Fibroblast of skin of left biceps (primary cell): Measurements from ENCODE around the gene PPP6R2.
"Not testable (repeated sequence)": the region's sequence is repeated elsewhere in the genome, so short reads cannot be mapped to it uniquely, and the experiment has no call there.

ENCODE experiments used
- DNase-seq, 2 experiments: peaks; one replicate each; pipeline ENCODE4 v3.0.0-alpha.2; 2013; ENCODE audit warnings: low read depth in 2 of 2

PPP6R2 gene

GRCh38 chr22:50399751-50400331, 56.7 kb downstream of the PPP6R2 start:
- DNase-seq, result no peak

DNA sequence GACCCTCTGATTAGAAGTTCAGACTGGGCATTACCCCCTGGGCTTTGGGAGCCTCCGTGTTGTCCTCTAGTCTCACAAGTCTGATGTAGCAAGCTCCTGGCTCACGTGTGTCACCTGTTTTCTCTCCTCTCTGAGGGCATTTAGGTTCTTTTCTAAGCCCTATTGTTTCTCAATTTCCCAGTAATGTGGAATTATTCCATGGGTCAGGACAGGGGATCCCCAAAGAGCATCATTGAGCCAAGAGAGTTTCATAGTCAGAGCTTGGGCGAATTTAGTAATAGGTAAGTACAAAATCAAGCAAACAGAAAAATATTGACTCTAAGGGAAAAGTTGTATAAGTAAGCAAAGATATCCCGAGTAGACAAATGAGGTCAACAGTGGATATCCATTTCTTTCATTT, 57.3 kb downstream of the PPP6R2 start:
- no peak for DNase-seq

GRCh38 chr22:50400931-50401330, 57.8 kb downstream of the PPP6R2 start:
- no peak for DNase-seq

- no peak for DNase-seq
Measured at GRCh38 chr22:50401907-50402306, 58.8 kb downstream of the PPP6R2 start.

GRCh38 chr22:50403701-50404101, 60.6 kb downstream of the PPP6R2 start:
- DNase-seq, result no peak

DNA sequence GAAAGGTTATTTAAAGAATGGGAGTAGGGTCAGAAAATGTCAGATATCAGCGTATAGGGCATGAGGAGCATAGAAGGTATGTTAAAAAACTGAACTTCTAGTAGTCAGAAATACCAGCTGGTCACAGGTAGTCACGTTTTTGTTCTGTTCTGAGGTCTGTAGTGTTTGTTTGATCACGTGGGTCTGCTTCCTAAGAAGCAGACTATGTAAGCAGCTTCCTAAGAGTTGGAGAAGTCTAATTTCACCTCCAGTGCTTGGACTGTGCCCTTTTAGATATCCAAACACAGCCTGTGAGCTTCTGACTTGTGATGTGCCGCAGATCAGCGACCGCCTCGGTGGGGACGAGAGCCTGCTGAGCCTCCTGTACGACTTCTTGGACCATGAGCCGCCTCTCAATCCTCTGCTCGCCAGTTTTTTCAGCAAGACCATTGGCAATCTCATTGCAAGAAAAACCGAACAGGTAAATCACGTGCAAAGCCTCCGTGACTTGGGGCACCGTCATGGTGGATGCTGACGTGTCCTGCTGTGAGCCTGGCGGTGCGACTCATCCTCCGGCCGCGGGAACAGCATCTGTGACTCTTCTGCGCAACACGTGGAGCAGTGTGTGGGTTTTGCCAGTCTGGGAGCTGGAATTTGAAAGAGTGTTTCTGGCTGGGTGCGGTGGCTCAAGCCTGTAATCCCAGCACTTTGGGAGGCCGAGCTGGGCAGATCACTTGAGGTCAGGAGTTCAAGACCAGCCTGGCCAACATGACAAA, 63.5 kb downstream of the PPP6R2 start:
- no peak for DNase-seq

DNA sequence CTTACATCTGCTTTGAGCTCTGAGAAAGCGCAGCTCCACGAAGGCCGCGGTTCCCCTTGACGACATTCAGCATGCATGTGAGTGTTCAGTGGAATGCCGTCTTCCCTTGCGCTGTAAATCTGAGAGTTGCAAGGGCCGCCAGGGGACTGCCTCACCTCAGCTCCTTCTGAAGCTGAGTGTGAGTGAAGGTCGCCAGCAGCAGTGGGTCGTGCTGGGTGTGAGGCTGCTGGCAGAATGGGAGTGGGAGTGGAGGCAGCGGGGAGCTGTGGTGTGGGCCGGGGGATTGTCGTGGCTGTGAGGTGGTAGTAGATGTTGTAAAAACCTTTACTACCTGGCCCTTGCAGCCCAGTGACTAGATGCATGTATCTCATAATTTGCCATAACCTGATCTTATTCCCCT, 65.2 kb downstream of the PPP6R2 start:
- no peak for DNase-seq

GRCh38 chr22:50408954-50409353, 65.8 kb downstream of the PPP6R2 start:
- not testable (repeated sequence) for DNase-seq

- DNase-seq, result no peak
Measured at GRCh38 chr22:50414476-50415248, 71.5 kb downstream of the PPP6R2 start.

- DNase-seq, result no peak
Measured at GRCh38 chr22:50415426-50415825, 72.3 kb downstream of the PPP6R2 start.

GRCh38 chr22:50416996-50417395, 73.9 kb downstream of the PPP6R2 start:
- no peak for DNase-seq

GRCh38 chr22:50417411-50418210, 74.5 kb downstream of the PPP6R2 start:
- DNase-seq, result no peak

- DNase-seq, result no peak
Measured at GRCh38 chr22:50418624-50419023, 75.5 kb downstream of the PPP6R2 start.

GRCh38 chr22:50419116-50419515, 76.0 kb downstream of the PPP6R2 start:
- no peak for DNase-seq

DNA sequence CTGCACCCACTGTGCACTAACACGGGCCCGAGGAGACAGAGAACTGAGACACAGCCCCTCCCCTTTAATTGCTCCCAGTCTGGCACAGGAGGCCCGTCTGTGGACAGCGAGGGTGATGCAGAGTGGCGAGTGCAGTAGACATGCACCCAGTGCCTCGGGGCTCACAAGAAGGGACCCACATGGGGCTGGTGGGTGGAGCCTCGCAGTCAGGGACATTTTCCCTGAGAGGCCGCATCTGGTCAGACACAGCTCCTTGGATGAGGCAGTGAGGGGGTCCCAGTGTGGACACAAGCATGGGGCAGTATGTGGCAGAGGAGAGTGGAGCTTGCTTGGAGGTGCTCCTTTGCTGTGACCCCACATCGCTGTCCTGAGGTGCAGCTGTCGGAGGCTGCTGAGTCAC, 76.9 kb downstream of the PPP6R2 start:
- DNase-seq, result no peak

DNA sequence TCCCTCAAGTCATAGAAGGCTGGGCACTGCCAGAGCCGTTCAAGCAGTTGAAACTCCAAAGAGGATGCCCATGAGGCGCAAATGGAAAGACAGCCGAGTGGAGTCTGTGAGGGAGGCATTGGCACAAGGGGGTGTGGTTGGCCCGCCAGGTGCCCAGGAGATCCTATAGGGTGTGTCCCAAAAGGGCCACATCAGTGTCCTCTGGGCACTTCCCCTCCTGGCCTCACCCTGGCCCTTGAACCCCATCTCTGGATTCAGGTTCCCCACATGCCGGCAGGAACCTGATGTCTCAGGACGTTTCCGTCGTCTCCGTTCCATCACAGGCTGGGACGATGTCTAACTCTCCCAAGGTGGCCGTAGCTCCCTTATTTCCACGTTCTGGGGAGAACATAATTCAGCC, 77.5 kb downstream of the PPP6R2 start:
- DNase-seq, result no peak

GRCh38 chr22:50422046-50422445, 78.9 kb downstream of the PPP6R2 start:
- DNase-seq, result no peak

DNA sequence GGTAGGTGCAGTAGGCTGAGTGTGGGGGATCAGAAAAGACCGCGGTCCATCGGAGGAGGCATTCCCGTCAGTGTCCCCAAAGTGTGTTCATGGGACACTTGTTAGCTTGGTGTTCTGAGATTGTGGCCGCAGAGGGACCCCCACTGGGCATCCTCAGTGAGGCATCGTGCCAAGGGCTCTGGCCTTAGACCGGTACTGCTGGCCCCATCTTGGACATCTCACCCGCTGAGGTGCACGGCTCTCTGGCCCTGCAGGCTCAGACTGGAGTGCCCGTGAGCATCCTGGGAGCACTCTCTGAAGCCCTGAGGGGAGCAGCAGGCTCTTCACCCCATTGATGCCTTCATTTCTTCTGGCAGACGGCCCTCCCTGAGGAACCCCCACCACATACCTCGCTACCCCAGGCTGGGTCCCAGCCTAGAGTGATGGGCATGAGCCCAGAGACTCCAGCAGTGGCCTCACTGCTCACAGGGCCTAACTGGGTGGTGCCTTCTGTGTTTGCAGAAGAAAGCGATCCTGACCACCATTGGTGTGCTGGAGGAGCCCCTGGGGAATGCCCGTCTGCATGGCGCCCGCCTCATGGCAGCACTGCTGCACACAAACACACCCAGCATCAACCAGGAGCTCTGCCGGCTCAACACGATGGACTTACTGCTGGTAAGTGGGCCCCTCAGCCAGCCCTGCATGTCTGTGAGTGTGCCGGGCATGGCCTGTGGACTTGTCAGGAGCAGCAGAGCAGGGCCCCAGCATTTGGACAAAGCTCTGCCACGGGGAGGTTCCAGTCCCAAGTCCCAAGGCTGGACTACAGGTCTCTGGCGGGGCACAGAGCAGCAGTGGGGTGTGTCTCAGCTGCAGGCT, 80.1 kb downstream of the PPP6R2 start:
- DNase-seq, result no peak

- no peak for DNase-seq
Measured at GRCh38 chr22:50423956-50424355, 80.8 kb downstream of the PPP6R2 start.

GRCh38 chr22:50425179-50425916, 82.2 kb downstream of the PPP6R2 start:
- no peak for DNase-seq
